Embryonic facial prominence (tissue), 1 donor: ENCODE measurements around the gene ZNF878.
"Not testable (repeated sequence)": the region's sequence is repeated elsewhere in the genome, so short reads cannot be mapped to it uniquely, and the experiment has no call there.

ENCODE experiments used
- DNase-seq: peaks from one replicate; pipeline ENCODE4 v3.0.0-alpha.2; 2016; ENCODE audit errors: extremely low spot score

The ZNF878 gene

DNA sequence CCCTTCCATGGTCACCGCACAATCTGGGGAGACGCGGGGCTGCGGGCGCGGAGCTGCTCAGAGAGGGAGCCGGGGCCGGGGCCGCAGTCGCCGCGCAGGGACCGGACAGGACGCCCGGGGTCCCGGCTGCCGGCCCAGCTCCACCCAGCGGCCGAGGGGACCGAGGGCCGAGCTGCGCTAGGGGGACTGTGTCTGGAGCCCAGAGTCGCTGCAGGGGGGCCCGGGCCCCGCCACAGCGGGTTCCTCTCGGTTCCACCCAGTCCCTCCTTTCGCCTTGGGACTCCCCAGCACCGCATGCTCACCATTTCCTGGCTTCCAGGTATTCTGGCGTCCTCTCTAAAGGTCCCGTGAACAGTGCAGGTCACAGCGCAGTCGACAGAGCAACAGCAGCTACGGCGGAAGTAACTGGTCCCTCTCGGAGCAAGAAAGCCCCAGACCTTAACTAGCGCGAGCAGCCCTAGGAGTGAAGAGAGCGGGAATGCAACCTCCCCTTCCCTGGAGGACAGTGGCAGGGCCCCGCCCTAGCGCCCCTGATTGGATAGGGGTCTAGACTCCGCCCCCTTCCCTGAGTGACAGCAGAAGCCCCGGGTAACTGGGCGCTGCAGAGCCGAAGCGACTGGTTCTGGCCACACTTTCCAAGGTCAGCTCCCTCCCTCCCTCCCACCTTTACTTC, at the start of gene ZNF878:
Gene ZNF878, minus strand, starts transcription at position 465 of the 673 bp plus-strand sequence. Its CDS starts 160 bp downstream, at position 305.
- peak; percentile 70 for DNase-seq

GRCh38 chr19:12098040-12098439, 45.3 kb upstream of the ZNF878 start:
- DNase-seq, result no peak

DNA sequence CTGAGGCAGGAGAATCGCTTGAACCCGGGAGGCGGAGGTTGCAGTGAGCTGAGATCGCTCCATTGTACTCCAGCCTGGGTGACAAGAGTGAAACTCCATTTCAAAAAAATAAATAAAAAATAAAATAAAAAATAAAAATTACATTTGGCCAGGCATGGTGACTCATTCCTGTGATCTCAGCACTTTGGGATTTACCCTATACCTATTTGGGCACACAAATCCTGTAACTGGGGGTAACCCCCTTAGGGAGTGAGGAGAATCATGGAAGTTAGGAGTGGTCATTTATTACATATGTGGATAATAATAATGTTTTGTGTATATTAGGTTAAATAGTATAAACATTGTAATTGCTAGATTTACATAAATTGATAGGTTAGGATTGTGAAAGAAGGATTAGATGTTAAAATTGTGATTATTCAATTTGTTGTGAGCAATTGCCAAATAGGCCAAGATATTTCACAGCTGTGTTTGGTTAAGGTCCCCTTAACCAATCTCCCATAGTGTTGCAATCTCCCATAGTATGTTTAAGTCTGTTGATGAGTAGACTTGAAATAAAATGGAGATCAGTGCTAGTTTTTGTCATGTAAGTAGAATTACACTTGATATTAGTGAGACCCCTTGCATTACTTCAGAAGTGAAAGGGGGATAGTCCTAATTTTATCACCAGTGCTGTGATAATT, 42.5 kb upstream of the ZNF878 start:
- DNase-seq, result no peak

- DNase-seq, result no peak
These were observed 41.0 kb upstream of the ZNF878 start for GRCh38 chr19:12093777-12094176.

DNA sequence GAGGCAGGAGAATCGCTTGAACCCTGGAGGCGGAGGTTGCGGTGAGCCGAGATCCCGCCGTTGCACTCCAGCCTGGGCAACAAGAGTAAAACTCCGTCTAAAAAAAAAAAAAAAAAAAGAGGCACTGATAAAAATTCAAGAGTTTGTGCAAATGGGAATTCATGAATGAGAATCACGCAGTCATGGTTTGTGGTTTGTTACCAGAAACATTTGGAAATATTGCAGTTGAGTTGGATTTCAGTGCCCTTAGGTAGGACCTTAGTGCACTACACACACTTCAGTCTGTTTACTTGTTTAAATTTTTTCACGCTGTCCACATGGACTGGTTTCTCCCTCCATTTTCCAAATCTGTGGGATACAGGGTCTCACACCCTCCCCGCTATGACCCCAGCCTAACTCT, 40.2 kb upstream of the ZNF878 start:
- no peak for DNase-seq

DNA sequence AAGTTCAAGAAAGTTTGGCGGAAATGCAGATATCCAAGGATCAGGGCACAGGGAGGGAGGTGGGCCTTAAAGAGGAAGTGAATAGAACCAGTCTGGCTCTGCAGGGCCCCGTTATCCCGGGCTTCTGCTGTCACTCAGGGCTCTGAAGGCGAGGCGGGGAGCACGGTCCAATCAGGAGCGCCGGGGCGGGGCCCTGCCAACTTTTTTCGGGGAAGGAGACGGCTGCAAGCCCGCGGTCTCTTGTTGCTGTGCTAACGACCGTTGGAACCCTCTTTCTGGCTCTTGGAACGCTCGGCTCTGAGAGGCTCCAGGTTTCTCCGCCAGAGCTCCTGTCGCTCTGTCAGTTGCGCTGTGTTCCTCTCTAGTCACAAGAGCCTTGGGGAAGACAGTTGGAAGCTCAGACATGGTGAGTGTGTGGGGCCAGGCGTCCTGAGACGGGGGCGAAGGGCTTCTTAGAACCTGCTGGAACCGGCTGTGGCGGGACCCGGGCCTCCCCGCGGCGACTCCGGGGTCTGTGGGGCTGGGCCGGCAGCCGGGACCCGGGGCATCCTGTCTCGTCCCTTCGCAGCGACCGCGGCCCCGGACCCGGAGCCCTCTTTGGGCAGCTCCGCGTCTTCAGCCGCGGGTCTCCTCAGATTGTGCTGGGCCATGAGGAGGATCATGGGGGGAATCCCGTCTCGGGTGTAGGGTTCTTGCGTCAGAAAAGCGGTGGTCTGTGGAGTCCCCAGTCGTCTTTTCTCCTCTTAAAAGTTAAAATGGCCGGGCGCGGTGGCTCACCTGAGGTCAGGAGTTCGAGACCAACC, 39.5 kb upstream of the ZNF878 start:
- peak; percentile 76 for DNase-seq

GRCh38 chr19:12090807-12091206, 38.0 kb upstream of the ZNF878 start:
- peak; percentile 37 for DNase-seq

GRCh38 chr19:12085074-12085818, 32.5 kb upstream of the ZNF878 start:
- no peak for DNase-seq

DNA sequence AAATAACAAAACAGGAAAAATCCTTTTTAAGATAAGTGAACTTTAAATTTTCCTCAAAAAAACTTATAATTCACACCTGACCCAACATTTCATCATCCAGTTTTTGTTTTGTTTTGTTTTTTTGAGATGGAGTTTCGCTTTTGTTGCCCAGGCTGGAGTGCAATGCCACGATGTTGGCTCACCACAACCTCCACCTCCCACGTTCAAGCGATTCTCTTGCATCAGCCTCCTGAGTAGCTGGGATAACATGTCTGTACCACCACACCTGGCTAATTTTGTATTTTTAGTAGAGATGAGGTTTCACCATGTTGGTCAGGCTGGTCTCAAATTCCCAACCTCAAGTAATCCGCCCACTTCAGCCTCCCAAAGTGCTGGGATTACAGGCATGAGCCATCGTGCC, 30.6 kb upstream of the ZNF878 start:
- DNase-seq, result not testable (repeated sequence)

DNA sequence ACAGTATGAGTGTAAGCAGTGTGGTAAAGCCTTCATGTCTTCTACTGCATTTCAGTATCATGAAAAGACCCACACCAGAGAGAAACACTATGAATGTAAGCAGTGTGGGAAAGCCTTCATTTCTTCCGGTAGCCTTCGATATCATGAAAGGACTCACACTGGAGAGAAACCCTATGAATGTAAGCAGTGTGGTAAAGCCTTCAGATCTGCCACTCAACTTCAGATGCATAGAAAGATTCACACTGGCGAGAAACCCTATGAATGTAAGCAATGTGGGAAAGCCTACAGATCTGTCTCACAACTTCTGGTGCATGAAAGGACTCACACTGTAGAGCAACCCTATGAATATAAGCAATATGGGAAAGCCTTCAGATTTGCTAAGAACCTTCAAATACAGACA, 24.6 kb upstream of the ZNF878 start:
- DNase-seq, result no peak

DNA sequence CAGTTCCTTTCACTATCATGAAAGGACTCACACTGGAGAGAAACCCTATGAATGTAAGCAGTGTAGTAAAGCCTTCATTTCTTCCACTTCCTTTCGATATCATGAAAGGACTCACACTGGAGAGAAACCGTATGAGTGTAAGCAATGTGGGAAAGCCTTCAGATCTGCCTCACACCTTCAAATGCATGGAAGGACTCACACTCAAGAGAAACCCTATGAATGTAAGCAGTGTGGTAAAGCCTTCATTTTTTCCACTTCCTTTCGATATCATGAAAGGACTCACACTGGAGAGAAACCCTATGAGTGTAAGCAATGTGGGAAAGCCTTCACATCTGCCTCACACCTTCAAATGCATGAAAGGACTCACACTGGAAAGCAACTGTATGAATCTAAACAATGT, 23.6 kb upstream of the ZNF878 start:
- not testable (repeated sequence) for DNase-seq

- DNase-seq, result no peak
These were observed 22.9 kb upstream of the ZNF878 start for GRCh38 chr19:12075538-12076139.

GRCh38 chr19:12064590-12065538, 12.1 kb upstream of the ZNF878 start, which contains the start of gene ZNF844:
TSS of gene ZNF844 (plus strand) at chr19:12064731. CDS start at chr19:12064874, 143 bp downstream.
- peak; percentile 62 for DNase-seq

GRCh38 chr19:12055784-12056183, 3.0 kb upstream of the ZNF878 start:
- no peak for DNase-seq

GRCh38 chr19:12052091-12052496, 667 bp downstream of the ZNF878 start:
- DNase-seq, result no peak

GRCh38 chr19:12047868-12048267, 4.9 kb downstream of the ZNF878 start:
- no peak for DNase-seq

- no peak for DNase-seq
These were observed 8.9 kb downstream of the ZNF878 start for GRCh38 chr19:12043752-12044422.

- no peak for DNase-seq
These were observed 9.9 kb downstream of the ZNF878 start for GRCh38 chr19:12042893-12043292.
